Stimulated activated CD4-positive, alpha-beta T cell treated with anti-CD3 and anti-CD28 coated beads, Interleukin-1b, Interleukin-23, amount 100 ng/mL, for 24 hours (primary cell): ENCODE results near the gene ABI2.
"Not testable (repeated sequence)": the region's sequence is repeated elsewhere in the genome, so short reads cannot be mapped to it uniquely, and the experiment has no call there.

Source experiments
- DNase-seq, 4 experiments: peaks; one replicate each; pipeline ENCODE4 v3.0.0-alpha.2; 2020; ENCODE audit warnings: low read depth in 4 of 4, low spot score in 1 of 4

The ABI2 gene

DNA sequence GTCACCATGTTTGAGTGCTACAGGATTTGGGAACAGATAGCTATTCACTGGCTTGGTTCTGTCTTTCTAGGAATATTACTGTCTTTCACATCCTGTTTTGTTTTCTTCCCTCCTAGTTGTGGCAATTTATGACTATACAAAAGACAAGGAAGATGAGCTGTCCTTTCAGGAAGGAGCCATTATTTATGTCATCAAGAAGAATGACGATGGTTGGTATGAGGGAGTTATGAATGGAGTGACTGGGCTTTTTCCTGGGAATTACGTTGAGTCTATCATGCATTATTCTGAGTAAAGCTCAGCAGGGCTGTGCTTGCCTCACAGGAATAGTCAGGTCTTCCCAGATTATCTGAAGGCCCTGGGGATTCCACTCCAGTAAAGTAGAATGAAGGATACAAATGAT is 98.9 kb downstream of the ABI2 start:
- DNase-seq = no peak

DNA sequence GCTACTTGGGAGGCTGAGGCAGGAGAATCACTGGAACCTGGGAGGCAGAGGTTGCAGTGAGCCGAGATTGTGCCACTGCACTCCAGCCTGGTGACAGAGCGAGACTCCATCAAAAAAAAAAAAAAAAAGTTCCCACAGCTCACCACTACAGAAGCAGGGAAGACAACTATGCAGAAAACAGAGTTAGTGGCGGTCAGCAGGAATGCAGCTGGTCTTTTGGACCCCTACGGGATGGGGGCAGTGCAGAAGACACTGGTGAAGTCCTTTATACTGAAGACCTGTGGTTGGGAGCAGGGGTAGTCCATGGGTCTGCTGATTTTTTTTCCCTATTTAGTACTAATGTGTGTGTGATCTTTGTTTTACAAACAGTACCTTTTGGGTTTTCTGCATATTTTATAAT is 101.4 kb downstream of the ABI2 start:
- not testable (repeated sequence) for DNase-seq

- DNase-seq = no peak
These were observed 103.4 kb downstream of the ABI2 start for GRCh38 chr2:203431391-203432185.

GRCh38 chr2:203432811-203433210 is 104.6 kb downstream of the ABI2 start:
- no peak for DNase-seq

- DNase-seq = no peak
These were observed 108.3 kb downstream of the ABI2 start for GRCh38 chr2:203436496-203436895.

GRCh38 chr2:203437511-203437910 is 109.3 kb downstream of the ABI2 start:
- DNase-seq = no peak

- DNase-seq = no peak
These were observed 110.3 kb downstream of the ABI2 start for GRCh38 chr2:203438528-203438927.

GRCh38 chr2:203440671-203441070 is 112.5 kb downstream of the ABI2 start:
- DNase-seq = no peak

DNA sequence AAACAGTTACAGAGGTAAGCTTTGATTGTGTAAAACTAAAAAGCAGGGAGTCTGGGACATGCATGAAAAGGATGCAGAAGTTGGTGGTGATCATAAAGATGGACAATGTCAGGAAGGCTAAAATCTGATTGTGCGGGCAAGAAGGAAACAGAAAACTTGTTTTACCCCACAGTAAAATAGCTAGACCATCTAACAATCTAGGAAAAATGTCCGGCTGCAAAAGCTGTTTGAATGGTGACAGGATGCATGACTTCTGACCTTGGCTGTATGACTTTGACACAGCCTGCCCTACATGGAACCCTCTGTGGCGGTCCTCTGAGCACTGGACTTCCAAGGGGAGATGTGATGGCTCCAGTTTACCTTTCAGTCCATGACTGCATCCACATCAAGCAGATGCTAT is 113.3 kb downstream of the ABI2 start:
- no peak for DNase-seq

DNA sequence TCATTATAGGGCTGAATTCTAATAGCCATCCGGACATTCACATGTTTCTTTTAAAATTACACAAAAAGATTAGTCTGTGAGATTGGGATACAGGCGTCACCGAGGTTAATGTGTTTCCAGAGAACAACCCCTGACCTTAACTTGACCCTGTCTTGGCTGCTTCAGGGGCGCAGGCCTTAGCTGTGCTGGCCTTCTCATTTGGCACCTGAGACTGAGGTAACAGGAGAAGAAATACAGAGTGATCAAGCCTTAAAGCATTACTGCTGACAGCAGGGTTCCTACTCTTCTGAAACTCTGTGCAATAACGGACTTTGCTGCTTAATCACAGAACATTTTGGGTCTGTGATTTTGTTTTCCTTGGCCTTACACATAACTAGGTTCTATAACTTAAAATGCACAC is 114.3 kb downstream of the ABI2 start:
- DNase-seq = no peak

- no peak for DNase-seq
These were observed 116.5 kb downstream of the ABI2 start for GRCh38 chr2:203444738-203445137.

DNA sequence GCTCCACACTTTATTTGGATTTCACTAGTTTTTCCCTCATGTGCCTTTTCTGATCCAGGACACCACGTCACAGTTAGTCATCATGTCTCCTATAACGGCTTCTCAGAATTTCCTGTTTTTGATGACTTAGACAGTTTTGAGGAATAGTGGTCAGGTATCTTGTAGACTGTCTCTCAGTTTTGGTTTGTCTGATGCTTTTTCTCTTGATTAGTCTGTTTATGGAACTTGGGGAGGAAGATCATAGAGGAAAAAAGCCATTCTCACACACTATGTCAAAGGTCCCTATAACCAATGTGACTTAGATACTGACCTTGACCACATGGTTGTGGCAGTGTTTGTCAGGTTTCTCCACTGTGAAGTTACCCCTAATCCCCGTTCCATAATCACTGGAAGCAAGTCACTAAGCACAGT is 117.9 kb downstream of the ABI2 start:
- DNase-seq = no peak

DNA sequence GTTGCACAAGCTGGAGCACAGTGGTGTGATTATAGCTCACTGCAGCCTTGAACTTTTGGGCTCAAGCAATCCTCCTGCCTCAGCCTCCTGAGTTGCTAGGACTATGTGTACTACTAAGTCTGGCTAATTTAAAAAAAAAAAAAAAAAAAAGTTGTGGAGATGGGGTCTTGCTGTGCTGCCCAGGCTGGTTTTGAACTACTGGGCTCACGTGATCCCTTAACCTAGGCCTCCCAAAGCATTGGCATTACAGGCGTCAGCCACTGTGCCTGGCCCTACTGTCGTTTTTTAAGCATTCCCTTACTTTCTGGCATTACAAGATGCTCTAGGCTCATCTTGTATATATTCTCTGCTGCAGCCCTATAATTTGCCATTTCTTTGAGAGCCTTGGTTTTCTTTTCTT is 118.6 kb downstream of the ABI2 start:
- DNase-seq = no peak

- DNase-seq = no peak
These were observed 122.4 kb downstream of the ABI2 start for GRCh38 chr2:203450561-203450960.

DNA sequence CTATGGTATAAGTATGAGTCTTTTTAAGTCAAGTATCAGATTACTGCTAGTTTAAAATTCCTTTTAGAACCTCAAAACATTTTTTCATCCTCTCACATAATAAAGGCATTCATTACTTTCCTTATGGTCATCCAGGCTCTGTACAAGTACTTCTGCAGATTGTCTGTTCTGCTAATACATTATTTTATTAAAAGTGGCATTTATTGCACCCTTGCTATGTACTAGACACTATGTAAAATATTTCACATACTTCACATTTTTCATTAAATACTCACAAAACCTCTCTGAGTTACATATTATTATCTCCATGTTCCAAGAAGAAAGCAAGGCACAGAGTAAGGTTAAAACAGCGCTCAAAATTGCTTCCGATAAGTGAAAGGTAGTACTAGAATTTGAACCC is 122.8 kb downstream of the ABI2 start:
- no peak for DNase-seq

GRCh38 chr2:203451689-203452088 is 123.5 kb downstream of the ABI2 start:
- no peak for DNase-seq

DNA sequence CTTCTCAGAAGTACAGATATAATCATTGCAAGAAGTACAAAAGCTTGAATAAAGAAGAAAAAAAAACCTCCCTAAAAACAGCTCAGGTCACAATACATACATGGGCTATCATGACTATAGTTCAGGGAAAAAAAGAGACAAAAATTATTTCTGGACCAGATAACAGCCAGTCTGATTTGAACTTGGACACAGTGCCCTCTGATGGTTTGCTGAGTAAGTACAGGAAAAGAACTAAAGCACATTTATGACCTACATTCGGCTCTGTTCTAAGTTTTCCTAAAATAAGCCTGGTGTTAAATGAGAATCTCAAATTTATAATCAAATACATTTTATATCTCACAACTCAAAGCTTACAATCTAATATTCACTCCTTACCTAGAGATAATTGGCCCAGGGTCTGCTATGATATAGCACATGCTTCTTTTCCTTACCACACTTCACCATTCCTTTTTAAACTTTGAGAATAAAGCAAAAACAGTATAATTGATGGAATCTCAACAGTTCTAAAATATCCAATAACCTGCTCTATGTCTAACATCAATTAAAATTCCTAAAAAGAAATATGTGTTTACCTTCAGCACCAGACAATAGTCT is 125.8 kb downstream of the ABI2 start:
- DNase-seq = no peak

- DNase-seq = no peak
These were observed 127.0 kb downstream of the ABI2 start for GRCh38 chr2:203455209-203455608.

DNA sequence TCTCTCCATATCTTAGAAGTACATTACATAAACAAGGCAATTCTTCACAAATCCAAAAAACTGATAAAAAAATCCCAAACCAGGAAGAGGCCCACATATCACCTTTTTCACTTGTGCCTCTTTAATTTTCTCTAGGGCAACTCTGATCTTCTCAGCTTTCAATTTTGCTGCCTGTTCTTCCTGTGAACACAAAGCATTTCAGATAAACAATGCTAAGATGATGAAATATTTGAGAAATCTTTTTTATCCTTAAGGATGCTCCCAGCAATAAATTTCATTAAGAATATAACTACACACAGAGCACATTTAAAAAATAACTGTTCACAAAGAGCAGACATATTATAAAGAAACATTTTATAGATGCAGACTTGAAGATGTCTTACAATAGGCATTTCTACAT is 133.6 kb downstream of the ABI2 start:
- DNase-seq = no peak

DNA sequence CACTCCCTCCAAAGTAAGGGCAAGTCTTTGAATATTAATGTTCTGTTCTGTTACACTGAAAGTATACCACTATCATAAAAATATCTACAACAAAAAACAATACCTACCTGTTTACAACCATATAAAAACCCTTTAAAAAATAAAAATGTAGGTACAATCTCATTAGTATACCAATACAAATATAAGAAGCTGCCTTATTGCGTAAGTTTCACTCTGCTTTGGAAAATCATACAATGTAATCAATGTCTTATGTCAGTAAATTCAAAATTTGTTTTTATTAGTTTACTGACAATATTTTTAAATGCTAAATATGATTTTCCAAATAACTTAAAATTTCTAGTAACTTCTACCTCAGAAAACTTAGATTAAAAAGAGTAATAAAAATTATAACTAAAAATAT is 134.1 kb downstream of the ABI2 start:
- no peak for DNase-seq

DNA sequence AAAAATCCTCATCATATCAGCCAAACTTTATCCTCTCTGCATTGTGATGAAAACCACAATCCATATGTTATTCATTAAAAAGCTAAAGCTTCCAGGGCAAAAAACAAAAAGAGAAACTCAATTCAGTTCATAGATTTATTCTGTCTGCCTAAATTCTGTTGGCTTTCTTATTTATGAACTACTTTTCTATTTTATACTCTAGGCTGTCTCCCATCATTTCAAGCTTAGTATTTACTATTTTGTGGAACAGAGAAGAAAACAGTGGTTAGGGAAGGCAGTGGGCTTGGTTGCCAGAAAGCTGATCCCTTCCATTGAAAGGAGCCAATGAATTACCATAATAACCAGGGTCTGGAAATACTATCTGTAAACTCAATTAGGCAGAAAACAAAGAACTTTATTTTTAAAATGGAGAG is 135.1 kb downstream of the ABI2 start:
- DNase-seq = no peak

DNA sequence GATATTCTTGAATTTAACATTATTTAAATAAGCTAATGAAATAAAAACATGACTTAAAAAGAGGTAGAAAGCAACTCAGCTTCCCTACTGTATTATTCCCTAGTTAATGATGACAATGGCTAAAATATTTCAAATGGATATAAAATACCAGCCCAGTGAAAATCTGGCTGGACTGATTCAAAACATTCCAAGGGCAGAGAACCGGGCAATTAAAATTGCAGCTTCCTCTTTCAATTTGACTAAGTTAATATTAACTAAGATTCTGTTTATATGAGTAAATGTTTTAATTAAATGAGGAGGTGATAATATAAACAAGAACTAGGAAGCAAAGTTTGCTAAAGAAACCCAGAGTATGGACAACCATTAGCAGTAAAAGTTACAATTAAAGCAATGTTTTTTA is 141.4 kb downstream of the ABI2 start:
- no peak for DNase-seq

DNA sequence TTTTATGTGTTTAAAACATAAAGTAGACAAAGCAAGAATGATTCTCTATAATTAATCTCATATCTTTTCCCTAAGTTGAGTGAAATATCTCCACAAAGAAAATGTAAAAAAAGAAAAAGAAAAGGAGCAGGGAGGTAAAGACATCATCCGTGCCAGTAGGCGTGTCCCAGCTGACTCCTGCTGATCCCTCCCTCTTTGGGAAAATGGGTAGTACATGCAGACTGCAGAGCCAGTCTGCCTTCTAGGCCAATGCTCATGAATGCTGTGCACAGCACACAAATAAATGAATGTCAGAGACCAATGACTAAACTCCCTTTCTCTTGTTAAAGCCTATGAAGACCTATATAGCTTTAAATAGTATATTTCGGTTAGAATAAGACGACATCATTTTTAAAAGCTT is 142.2 kb downstream of the ABI2 start:
- no peak for DNase-seq
